Measurements from ENCODE around the gene BID.

BID gene

GRCh38 chr22:17782621-17783020 lies 8.4 kb upstream of the BID start:
- DNase-seq = no peak

DNA sequence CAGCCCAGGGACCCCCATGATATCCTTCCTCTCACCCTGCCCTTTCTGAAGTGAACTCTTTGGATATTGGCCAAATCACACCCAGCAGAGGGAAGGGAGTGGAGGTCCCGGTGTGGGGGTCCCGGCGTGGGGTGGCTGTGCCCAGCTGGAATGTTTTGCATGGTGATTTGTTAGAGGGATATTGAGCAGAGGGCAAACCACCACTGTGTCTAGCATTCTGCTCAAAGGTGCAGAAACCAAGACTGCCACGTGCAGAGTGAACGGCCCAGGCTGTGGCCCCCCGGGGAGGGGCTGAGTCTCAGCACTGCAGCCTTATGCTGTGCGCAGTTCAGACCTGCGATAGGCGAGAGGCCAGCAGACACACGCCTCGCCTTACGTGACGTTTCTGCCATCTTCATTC lies 7.9 kb upstream of the BID start:
- DNase-seq = no peak

GRCh38 chr22:17781319-17782031 lies 7.2 kb upstream of the BID start:
- DNase-seq = peak; percentile 76

GRCh38 chr22:17780741-17781318 lies 6.6 kb upstream of the BID start:
- no peak for DNase-seq

DNA sequence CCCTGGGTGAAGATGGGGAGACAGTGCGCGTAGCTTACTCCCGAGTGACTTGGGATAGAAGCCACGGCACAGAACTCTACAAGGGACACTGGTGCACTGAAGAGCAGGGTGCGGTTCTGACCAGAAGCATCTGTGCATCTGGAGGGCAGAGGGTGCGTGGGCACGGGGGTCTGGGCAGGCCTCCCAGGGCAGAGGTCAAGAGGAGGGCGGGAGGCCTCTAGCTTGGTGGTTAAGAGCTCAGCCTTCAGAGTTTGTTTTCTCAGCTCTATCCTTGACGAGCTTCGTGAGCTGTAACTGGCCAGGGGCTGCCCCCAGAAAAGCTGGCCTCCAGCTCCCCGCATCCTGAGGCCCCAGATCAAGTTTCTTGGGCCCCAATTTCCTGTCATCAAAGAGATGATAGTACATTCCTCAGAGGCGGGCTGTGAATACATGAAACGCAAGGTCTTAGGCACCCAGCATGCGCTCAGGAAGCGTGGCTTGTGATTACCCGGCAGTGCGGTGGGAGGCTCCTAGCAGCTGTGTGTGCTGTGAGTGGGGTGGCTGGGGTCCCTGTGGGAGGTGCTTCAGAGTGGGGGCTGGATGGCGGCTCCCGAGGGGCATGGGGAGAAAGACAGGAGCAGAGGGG lies 6.0 kb upstream of the BID start:
- no peak for DNase-seq

DNA sequence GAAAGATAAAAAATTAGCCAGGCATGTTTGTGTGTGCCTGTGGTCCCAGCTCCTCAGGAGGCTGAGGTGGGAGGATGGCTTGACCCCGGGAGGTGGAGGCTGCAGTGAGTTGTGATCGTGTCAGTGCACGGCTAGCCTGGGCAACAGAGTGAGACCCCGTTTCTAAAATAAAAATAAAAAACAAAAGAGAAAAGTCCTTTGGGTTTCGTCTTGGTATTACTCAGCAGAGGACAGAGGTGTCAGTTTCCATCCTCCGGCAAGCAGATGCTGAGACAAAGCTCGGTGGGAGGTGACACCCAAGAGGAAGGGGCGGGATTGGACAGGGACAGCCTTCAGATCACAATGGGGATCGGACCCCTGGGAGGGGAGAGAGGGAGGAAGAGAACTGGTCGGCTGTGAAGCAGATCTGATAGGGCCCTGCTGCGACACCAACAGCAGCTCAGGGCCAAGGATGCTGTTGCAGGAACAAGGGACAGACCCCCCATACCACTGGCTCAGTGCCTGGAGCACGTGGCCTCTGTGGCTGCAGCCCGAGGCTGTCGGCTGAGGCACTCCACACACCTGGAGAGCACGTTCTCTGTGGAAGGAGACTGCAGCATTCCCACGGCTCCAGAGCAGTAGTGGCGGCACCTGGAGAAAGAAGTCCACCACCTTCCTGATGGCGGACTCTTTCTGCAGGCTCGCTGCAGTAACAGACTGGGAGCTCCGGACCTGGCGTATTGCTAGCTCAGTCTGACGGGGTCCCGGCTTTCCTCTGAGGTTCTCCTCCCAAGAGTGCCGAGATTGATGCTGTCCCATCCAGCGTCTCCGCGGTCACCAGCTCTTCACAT lies 5.2 kb upstream of the BID start:
- no peak for DNase-seq

DNA sequence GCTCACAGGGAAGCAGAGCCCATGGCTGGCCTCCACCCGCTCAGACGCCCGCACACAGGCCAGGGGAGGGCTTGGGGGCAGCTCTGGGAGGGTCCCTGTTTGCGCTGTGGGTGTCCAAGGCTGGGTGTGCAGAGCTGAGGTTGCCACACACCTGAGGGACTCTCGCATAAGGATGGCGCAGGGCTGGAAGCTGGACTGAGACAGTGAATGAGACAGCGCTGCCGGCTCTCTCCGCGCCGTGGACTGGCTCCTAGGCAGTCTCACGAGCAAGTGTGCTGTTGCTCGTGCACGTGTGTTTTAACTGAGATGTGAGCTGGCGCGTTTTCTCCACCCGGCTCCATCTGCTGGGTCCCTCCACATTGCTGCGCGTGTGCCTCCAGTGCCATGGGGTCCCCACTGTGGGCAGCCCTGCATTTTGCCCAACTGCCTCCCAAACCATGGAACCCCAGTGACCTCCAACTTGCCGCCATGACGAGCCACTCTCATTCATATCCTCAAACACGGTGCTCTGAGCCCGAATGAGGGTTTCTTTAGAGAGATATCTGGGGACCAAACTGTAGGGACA lies 4.2 kb upstream of the BID start:
- DNase-seq = no peak

DNA sequence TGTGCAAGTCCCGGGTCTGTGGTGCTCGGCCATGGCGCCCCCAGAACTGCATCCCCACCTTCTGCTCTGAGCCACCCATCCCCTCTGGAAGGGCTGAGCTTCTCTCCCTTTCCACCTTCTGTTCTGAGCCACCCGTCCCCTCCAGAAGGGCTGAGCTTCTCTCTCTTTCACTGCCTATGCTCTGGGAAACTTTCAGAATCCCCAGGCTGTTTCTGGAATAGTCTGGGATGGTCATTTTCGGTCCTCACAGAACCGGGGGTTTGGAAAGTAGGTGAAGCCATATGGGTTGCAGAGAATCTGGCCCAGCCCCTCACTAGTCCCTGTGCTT lies 3.4 kb upstream of the BID start:
- no peak for DNase-seq

DNA sequence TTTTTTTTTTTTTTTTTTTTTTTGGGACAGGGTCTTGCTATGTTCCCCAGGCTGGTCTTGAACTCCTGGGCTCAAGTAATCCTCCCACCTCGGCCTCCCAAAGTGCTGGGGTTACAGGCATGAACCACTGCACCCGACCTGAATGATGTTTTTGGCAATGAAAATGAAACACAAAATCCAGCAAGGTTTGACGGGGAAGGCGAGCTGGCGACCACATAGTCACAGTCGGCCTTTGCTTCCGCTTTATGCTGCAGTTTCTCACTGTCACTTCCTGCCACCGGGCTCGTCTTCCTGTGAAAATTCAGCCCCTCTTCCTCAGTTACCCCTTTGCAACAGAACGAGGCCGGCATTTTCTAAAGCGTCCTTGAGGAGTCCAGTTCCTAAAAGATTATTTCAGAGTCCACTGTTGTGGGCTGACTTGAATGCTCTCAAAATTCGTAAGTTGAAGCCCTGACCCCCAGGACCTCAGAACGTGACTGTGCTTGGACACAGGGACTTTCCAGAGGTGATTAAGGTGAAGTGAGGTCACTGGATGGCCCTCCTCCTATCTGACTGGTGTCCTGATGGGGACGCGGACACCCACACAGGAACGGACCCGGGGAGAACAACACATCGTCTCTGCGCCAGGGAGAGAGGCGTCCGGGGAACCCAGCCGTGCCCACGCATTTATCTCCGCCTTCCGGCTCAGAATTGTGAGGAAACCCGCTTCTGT lies 2.9 kb upstream of the BID start:
- peak; percentile 72 for DNase-seq

DNA sequence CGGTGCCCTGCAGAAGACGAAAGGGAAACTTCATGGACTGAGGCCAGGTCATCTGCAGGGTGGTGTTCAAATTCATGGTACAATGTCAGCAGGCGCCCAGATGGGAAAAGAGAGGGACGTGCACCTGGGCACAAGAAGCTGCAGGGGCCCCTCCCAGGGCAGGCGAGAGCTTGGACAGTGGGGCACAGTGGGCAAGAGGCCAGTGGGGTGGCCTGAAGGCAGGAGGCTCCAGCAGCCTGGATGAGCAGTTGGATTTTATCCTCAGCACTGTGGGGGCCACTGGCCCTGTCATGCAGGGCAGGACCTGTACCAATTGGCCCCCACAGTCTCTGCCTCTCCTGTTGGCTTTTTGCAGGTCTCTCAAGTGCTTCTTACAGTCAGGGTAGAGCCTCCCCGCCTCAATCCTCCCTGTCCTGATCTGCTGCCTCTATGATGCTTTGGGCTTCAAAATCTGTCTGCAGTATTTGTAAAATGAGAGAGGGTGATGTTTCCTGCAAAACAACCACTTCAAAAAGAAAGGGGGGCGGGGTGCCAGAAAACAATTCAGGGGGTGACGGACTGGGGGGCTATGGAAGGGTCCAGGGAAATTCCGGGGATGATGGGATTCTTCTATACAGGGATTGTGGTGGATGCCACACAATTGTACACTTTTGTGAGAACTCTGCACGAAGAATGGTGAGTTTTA lies 1.7 kb upstream of the BID start:
- DNase-seq = no peak

DNA sequence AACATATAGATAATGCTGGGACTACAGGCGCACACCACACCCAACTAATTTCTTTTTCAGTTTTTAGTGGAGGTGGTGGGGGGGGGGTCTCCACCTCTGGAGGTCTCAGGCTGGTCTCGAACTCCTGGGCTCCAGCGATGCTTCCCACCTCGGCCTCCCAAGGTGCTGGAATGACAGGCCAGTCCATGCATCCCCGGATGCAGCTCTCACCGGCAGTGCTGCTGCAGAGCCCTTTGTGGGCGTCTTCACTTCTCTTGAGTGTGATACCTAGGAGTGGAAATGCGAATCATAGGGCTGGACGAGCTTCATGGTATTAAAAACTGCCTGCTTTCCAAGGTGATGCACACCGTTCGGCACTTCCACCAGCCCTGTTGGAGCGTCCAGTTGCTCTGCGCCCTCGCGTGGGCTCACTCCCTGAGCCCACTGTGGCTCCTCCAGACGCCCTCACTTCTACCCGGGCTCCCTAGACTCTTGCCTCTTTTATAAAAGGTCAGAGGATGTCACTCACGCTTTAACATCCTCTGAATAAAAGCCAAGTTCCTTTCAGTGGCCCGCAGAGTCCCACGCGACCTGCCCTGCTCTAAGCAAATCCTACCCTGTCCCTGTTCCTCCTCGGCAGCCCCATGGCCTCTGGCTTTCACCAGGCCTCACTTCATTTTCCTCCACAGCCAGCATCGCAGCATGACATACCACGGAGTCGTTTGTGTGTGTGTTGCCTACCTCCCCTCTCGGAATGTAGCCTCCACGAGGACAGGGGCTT lies 837 bp upstream of the BID start:
- no peak for DNase-seq

GRCh38 chr22:17773606-17774205 lies 563 bp downstream of the BID start:
- DNase-seq = peak; percentile 65

GRCh38 chr22:17772958-17773605 lies 1.2 kb downstream of the BID start:
- no peak for DNase-seq

DNA sequence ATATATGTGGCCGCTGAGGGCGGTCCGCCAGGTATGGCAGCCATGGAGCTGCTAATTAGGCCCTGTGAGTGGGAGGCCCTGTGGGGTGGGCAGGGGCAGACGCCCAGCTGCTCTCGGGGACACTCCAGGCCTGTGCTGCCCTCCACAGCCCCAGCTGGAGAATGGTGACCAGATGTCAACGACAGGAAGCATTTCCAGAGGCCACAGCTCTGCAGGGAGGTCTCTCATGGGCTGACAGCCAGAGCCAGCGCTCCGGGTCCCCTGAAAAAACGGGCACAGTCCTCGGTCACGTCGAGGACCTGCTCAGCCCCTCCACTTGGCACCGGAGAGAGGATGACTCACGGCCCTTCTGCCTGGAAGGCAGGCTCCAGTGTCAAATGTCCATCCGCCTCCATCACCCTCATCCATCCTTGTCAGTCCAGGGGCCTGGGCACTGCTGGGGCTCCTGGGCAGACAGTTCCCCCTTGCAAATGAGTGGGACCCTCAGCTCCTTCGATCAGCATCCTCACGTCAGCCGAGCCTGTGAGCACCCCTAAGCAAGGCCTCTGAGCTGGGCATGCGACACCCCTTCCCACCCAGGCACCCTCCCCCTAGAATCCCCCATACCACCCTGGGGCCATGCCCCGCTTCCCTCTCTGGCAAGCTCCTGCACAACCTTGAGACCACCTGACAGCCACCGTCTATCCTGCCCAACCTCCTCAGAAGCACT lies 1.9 kb downstream of the BID start:
- no peak for DNase-seq

DNA sequence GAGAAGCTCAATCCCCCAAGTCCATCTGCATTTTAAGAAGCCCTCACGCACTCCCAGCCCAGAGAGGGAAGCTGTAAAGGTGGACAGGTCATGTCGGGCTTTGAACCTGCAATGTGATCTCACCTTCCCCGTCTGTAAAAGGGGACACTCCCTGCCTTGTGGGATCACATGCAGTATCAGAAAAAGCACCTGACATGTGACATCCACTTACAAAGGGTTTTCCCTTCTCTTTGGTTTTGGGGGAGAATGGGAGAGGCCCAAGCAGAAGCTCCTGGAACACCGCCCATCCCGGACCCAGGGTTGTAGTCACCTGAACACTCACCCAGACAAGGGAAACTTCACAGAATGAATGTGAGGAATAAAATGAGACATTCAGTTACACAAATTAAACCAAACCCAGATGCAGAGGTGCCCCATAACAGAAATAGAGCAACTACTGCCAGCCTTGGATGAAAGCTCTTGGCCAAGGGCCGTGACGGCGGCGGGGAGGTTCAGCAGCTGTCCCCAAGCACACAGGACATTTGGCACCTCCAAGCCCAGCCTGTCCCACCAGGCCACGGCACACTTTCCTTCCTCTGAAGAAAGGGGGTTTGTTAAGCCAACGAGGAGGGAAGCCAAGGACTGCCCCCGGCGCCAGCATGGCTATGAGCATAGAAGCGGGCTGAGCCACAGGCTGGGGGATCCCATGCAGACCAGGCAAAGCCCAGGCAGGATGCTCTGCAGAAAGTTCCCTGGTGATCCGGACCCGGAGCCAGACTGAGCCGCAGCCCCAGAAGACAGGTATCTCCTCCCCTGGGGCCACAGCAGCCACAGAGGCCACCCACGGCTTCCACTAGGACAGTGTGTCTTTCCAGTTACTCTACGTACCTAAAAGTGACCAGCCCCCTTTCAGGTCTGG lies 3.8 kb downstream of the BID start:
- DNase-seq = no peak

DNA sequence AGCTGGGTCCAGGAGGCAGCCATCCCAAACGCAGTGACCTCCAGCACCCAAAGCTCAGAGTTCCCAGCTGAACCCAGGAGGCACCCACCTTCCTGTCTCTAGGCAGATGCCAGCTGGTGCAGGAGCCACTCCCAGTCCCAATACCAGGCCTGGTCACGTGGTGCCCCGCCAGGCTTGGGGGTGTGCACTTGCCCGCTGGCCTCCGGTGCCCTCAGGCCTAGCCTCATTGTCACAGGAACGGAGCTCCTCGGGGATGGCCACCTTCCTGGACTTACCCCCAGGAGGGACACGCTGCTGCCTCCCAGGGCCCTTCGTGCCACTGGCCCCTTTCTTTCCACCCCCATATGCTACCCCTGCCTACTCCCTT lies 4.6 kb downstream of the BID start:
- DNase-seq = no peak

- no peak for DNase-seq
Observed at GRCh38 chr22:17769013-17769715, 5.1 kb downstream of the BID start.

Measured in stimulated activated CD4-positive, alpha-beta T cell treated with anti-CD3 and anti-CD28 coated beads, Interleukin-4, amount 100 ng/mL, for 24 hours (primary cell).